ENCODE data around the gene PTGDS. TPM values are rescaled to one million over a fixed set of nuclear protein-coding genes. Genes with fewer than 3 reads are reported as not detected.

PTGDS gene
- total RNA-seq, 1 donor from 2014 or later: 76.8 TPM

DNA sequence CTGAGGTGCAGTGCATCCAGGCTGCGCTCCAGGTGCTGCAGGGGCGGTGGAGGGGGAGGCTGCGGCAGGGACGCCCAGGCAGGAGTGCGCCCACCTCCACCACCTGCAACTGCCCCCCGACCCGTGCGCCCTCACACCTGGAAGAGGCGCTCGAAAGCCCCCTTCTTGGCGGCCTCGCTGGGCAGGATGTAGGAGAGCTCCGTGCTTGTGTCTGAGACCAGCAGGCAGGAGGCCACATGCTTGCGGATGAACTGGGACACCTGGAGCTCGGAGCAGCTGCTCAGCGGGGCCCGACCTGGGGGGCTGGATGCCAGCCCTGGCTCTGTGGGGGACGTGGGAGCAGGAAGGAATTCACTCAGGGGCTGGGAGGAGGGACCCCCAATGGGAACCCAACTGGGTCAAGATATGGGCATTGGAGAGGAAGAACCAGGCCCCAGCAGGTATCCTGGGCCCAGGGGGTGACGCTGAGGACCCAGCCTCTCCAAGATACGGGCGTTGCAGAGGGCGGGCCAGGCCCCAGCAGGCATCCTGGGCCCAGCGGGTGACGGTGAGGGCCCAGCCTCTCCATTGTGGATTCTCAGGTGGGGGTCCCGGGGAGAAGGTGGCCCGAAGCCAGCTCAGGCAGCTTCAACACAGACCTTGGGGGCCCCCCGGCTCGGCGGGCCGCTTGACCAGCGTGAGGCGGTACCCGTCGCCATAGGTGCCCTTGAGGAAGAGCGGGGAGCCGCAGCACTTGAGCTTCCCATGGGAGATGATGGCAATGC lies 37.7 kb downstream of the PTGDS start:
- no peaks in the 10 kb centered on the region for H3K9me3 Mint-ChIP-seq (ENCODE audit: low read depth)
- H3K36me3 Mint-ChIP-seq (ENCODE audit: low read depth): peaks cover 15% of the 10 kb centered on the region
- no peak overlapping the region for H3K4me3 Mint-ChIP-seq (ENCODE audit: unreplicated experiment)
- no peak for DNase-seq (ENCODE audit: low spot score)
- H3K27ac Mint-ChIP-seq (ENCODE audit: unreplicated experiment): no peak overlapping the region
- H3K4me1 Mint-ChIP-seq (ENCODE audit: low read depth): no peaks in the 10 kb centered on the region
- no peaks in the 10 kb centered on the region for H3K27me3 Mint-ChIP-seq (ENCODE audit: low read depth)
- no peak for TF ChIP-seq CTCF (IDR thresholded peaks at IDR 0.05)

GRCh38 chr9:137015540-137015930 lies 38.2 kb downstream of the PTGDS start:
- H3K36me3 Mint-ChIP-seq (ENCODE audit: low read depth): peaks cover 15% of the 10 kb centered on the region
- H3K4me3 Mint-ChIP-seq (ENCODE audit: unreplicated experiment): no peak overlapping the region

GRCh38 chr9:137015976-137016375 lies 38.7 kb downstream of the PTGDS start:
- no peaks in the 10 kb centered on the region for H3K27me3 Mint-ChIP-seq (ENCODE audit: low read depth)
- no peak overlapping the region for H3K27ac Mint-ChIP-seq (ENCODE audit: unreplicated experiment)
- H3K36me3 Mint-ChIP-seq (ENCODE audit: low read depth): peaks cover 15% of the 10 kb centered on the region
- no peaks in the 10 kb centered on the region for H3K4me1 Mint-ChIP-seq (ENCODE audit: low read depth)
- no peak for TF ChIP-seq CTCF (IDR thresholded peaks at IDR 0.05)
- H3K9me3 Mint-ChIP-seq (ENCODE audit: low read depth): no peaks in the 10 kb centered on the region
- DNase-seq (ENCODE audit: low spot score): no peak
- no peak overlapping the region for H3K4me3 Mint-ChIP-seq (ENCODE audit: unreplicated experiment)

More at GRCh38 chr9:137015540-137015930, 38.2 kb downstream of the PTGDS start:
- no peaks in the 10 kb centered on the region for H3K4me1 Mint-ChIP-seq (ENCODE audit: low read depth)
- no peak for DNase-seq (ENCODE audit: low spot score)
- no peak overlapping the region for H3K27ac Mint-ChIP-seq (ENCODE audit: unreplicated experiment)
- H3K9me3 Mint-ChIP-seq (ENCODE audit: low read depth): no peaks in the 10 kb centered on the region
- TF ChIP-seq CTCF (IDR thresholded peaks at IDR 0.05): no peak
- no peaks in the 10 kb centered on the region for H3K27me3 Mint-ChIP-seq (ENCODE audit: low read depth)

DNA sequence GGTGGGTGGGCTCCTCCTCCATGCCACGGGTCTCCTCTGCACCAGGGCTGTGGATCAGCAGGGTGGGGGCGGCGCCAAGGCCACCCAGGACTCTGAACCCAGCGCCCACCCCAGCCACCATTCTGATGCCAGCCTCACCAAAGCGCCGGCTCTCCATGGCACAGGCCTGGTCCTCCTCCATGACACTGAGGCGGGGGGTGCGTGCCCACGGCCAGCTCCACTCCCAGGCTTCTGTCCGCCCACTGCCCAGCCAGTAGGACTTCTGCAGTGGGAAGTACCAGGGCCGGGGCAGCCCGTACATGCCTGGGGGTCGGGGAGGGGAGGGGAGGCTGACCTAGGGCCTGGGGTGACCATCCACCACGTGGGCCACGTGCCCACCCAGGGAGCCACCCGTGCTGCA lies 39.1 kb downstream of the PTGDS start:
- no peak overlapping the region for H3K4me3 Mint-ChIP-seq (ENCODE audit: unreplicated experiment)
- H3K36me3 Mint-ChIP-seq (ENCODE audit: low read depth): peaks cover 14% of the 10 kb centered on the region
- no peaks in the 10 kb centered on the region for H3K27me3 Mint-ChIP-seq (ENCODE audit: low read depth)
- H3K27ac Mint-ChIP-seq (ENCODE audit: unreplicated experiment): no peak overlapping the region
- no peaks in the 10 kb centered on the region for H3K9me3 Mint-ChIP-seq (ENCODE audit: low read depth)
- TF ChIP-seq CTCF (IDR thresholded peaks at IDR 0.05): no peak
- DNase-seq (ENCODE audit: low spot score): no peak
- no peaks in the 10 kb centered on the region for H3K4me1 Mint-ChIP-seq (ENCODE audit: low read depth)

- no peak overlapping the region for H3K27ac Mint-ChIP-seq (ENCODE audit: unreplicated experiment)
- no peak overlapping the region for H3K4me3 Mint-ChIP-seq (ENCODE audit: unreplicated experiment)
- no peaks in the 10 kb centered on the region for H3K9me3 Mint-ChIP-seq (ENCODE audit: low read depth)
- DNase-seq (ENCODE audit: low spot score): no peak
- no peaks in the 10 kb centered on the region for H3K27me3 Mint-ChIP-seq (ENCODE audit: low read depth)
- H3K4me1 Mint-ChIP-seq (ENCODE audit: low read depth): no peaks in the 10 kb centered on the region
- H3K36me3 Mint-ChIP-seq (ENCODE audit: low read depth): peaks cover 11% of the 10 kb centered on the region
- no peak for TF ChIP-seq CTCF (IDR thresholded peaks at IDR 0.05)
Measured at GRCh38 chr9:137017071-137017470, 39.8 kb downstream of the PTGDS start.
